CD4-positive, alpha-beta T cell treated with Interleukin-17A for 4 hours (primary cell): Measurements from ENCODE around the gene GPATCH4.
A peak's percentile ranks its signal among the peaks of the same experiment; 100 is the strongest.
"Not testable (repeated sequence)": the region's sequence is repeated elsewhere in the genome, so short reads cannot be mapped to it uniquely, and the experiment has no call there.

ENCODE experiments used
- DNase-seq: peaks from one replicate; pipeline ENCODE4 v3.0.0-alpha.2; 2020; ENCODE audit warnings: mixed read lengths

The GPATCH4 gene

DNA sequence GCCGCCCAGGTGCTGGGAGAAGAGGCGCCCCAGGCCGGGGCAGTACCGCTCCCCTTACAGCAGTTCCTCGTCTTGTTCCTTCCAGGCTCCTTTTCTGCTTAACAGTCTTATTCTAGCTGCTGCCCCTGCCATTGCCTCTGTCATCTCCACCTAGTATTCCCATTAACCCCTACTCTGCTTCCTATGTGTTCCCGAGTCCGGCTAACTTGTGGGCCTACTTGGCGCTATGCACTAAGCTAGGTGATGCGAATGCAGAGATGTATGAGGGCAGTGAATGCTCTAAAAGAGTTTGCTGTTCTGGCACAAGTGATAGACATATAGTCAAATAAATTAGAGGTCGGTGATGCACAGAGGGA lies 28.6 kb downstream of the GPATCH4 start:
- DNase-seq, result no peak

DNA sequence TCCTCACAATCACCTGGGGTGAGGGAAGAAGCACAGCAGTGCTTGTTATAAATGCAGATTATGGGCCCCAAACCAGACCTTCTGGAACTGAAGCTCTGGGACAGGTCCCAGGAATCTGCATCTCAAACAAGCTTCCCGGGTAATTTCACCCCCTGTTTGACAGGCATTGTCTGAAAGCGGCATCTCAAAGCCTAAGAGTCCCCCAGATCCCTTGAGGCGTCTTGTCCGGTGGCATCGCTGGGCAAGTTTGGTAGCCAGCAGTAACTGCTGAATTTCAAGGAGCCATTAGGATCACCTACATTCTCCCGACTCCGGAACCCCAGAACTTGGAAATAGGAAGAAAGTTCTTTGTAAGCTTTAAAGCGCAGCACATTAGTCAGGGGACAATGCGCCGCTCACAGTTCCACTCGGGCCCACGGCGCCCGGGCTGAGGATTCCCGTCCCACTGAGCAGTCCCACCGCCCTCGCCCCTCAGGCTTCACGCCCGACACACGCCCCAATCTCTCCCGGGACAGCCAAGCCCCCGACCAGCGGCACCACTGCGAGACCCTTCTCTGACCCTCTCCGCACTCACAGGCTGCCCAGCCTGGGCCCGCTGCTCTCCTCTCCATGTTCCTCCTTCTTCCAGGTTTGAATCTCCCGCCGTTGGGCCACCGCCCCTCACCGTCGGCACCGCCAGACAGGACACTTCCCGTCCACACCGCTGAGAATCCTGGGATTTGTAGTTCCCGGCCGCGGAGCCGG lies 29.2 kb downstream of the GPATCH4 start, which contains the start of gene IQGAP3:
Gene IQGAP3, minus strand, starts transcription at position 647 of the 744 bp plus-strand sequence. Its CDS starts 36 bp downstream, at position 611.
- peak; percentile 78 for DNase-seq

DNA sequence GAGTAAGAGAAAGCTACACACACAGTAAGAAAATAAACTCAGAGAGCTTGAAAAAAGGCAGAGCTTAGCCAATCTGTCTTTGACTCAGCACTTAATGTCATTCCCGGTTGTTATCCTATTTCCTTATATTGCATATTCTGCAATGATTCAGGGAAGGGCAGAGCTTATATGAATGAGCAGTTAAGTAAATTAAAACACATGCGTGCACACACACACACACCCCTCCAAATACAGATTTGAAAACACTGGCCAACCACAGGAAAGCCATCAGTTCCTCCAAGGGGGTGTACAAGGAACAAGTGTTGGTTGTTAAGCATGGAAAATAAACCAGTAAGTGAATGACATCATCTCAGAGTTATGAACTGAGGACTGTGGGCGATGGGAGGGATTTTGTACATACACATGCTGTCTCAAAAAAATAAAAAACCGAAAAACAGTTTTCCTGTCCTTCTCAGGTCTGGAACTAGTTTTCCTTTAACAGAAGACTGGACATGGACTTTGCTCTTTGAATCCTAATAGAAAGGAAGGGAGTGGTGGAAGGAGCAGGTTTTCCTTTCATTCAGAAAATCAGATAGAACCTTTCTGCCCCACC lies 29.9 kb downstream of the GPATCH4 start:
- DNase-seq, result no peak

DNA sequence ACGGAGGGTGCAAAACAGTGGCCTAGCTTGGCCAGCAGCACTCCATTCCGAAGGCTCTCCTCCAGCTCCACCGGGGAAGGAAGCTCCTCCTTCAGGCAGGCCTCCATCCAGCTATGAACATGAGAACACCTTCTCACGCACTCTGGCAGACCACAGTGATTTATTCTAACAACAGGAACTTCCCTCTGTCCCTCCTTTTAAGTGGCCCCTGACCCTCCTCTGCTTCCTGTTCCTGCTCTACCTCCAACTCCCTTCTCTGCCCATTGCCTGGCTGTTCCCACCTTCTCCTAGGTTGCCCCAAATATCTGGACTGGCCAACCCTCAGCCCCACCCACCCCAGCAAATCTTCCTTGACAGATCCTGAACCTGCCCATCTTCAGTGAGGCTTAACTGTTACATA lies 34.8 kb downstream of the GPATCH4 start:
- DNase-seq, result no peak

DNA sequence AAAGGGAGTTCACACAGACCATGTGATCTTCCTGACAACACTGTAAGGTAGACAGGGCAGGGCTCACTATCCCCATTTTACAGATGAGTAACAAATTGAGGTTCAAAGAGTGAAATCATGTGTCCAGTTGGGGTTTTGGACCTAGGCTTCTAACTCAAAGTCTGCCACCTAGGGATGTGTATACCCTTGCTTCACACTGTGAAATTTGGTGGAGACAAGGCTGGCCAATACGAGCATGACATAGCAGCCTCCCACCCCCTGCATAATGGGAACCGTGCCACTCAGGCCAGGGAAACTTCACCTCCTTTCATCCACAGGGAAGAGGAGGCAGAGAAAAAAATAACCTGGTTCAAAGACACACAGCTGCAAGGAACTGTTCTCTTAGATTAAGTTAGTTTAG lies 35.8 kb downstream of the GPATCH4 start:
- DNase-seq, result no peak

DNA sequence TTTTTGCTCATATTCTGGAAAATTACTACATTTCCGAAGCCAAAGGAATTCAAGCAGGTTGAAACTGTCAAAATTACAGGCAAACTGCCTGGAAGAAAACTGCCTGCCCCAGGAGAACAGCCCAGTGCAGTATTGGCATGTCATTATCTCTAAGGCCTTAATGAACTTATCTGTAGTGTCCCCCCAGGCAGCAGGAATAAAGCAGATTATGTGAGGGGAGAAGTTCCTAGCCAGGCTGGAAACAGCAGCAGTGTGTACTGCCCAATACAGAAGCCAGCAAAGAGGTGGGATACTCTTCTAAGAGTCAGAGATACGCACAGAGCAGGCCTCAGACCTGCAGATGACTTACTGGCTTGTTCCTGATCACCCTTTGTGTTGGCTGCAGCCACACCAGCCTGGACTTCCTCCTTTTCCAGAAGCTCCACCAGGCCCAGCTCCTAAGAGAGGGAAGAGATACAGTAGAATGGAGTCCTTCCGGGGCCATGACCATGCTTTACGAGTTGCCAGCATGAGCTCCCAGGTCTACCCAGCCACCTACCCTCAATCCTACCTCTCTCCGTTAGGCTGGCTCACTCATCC lies 40.6 kb downstream of the GPATCH4 start:
- DNase-seq, result no peak

DNA sequence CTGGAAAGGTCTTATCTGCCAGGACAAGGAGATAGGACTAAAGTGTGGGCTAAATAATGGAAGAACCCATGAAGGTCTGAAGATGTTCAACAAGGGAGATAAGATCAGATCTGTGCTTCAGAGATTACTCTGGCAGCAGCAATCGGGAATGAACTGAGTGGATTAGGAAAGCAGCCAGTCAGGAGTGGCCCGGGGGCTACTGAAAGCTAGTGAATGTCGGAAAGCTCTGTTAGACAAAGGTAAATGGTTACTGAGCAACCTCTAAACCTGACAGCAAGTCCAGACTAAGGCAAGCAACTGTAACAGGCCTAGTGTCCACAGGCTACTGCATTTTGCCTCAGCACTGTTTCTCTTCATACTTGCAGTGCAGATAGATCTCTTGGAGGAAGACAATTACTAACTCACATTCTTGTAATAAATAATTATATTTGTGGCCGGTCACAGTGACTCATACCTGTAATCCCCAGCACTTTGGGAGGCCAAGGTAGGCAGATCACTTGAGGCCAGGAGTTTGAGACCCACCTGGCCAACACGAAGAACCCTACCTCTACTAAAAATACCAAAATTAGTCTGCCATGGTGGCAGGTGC lies 41.4 kb downstream of the GPATCH4 start:
- no peak for DNase-seq

DNA sequence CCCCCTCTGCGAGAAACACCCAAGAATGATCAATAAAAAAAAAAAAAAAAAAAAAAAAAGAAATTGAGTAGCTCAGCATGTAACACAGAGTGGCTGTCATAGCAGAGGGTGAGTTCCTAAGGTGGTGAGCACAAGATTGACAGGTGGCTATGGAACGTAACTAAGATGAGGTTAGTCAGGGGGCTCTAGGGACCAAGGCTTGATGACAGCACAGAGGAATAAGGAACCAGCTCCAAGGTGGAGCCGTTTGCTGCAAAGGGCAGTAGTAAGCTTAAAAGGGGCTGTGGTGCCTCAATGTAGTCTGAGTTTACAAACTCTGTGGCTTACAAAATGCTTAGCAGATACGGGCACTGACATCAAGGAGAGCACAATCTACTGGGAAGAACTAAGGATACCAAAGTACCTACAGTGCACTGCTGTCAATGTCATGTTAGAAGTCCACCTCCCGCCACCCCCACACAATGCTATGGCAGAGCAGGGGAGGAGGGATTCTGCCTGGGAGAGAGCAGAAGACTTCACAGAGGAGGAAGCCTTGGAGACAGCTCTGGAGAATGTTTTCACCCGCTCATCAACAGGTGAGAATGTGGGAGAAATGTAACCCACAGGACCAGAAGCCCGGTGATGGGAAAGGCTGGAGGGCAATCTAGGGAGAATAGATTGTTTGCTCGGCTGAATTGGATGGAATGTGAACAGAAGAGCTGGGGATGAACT lies 42.0 kb downstream of the GPATCH4 start:
- no peak for DNase-seq

DNA sequence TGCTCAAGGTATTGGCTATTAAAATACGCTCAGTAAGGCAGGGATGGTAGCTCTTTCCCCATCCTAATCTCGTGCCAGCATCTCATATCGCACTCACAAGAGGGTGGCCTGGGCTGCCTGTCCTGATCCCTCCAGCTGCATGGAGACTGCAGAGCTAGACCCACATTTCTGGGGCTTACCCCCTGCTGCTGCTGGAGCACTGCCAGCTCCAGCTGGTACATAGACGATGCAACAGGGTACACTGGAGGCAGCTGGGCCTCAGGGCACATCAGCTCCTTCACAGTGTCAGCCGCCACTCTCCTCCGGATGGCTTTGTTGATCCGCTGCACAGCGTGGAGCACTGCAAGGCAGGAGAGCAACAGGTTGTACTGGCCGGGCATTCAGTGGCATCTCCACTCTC lies 44.9 kb downstream of the GPATCH4 start:
- no peak for DNase-seq

DNA sequence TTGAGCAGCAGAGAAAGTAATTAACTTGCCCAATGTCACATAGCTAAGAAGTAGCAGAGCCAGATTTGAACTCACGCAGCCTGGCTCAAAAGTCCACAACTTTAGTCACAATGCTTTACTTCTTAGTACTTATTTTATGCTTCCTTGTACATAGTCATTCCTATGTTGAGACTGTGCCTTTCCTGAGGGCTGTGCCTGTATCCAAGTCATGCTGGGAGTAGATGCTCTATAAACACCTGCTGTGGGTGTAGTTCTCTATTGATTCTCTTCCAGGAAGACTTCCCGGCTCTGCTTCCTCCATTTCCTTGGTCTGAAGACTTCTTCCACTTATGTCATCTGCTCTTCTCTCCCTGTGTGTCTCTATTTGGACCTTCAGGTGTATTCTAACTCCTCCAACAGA lies 45.6 kb downstream of the GPATCH4 start:
- no peak for DNase-seq

DNA sequence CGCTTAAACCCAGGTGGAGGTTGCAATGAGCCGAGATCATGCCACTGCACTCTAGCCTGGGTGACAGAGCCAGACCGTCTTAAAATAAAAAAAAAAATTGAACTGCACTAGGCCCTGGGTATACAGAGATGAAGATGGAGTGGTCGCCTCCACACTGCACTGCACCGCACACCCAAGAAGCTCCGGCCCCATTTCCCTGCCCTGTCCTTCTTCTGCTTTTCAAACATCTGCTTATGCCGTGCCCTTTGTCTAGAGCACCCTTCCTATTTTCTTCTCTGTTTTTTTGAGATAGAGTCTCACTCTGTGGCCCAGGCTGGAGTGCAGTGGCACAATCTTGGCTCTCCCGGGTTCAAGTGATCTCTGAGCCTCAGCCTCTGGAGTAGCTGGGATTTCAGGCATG lies 46.3 kb downstream of the GPATCH4 start:
- no peak for DNase-seq

DNA sequence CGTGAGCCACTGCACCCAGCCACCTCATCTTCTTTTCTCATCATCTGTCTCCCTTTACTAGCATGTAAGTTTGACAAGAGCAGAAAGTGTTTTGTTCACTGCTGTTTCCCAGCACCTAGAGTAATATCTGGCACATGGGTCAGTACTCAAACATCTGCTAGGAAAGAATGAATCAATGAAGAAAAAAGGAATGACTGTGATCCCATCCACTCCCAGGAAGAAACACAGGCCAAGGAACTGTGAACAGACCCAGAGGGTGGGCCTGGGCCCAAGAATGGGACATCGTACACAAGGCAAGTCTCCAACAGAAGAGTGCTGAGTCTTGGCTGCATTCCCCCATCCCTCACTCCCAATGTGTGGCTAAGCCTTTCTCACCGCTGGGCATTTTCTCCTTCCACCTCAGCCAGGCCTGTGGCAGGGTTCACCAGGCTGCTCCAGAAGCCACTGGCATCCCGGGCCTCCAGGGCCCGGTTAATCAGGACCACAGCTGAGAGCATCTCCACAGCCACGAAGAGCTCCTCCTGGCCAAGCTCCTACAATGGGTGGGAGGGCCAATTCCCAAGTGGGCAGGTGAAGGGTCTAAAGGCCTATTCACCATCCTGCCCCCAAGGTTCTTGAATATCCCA lies 47.3 kb downstream of the GPATCH4 start:
- no peak for DNase-seq

DNA sequence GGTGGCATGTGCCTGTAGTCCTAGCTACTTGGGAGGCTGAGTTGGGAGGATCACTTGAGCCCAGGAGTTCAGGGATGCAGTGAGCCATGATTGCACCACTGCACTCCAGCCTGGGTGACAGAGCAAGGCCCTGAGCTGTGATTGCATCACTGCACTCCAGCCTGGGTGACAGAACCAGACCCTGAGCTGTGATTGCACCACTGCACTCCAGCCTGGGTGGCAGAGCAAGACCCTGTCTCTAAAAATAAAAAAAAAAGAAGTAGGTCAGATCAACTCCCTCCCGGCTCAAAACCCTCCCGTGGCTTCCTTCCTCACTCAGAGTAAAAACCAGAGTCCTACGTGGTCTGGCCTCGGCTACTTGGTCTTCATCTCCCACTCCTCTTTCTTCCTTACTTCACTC lies 48.3 kb downstream of the GPATCH4 start:
- DNase-seq, result not testable (repeated sequence)

DNA sequence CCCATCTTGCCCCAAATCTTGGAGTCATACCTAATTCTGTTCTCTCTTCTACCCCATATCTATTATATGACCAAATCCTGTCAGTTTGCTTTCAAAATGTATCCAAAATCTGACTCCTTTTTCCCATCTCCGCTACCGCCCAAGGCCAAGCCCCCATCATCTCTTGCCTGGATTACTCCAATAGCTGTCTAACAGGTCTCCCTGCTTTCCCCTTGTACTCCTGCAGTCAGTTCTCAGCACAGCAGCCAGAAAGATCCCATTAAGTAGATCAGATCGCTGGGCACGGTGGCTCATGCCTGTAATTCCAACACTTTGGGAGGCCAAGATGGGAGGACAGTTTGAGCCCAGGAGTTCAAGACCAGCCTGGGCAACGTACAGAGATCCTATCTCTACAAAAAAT lies 48.8 kb downstream of the GPATCH4 start:
- DNase-seq, result no peak

DNA sequence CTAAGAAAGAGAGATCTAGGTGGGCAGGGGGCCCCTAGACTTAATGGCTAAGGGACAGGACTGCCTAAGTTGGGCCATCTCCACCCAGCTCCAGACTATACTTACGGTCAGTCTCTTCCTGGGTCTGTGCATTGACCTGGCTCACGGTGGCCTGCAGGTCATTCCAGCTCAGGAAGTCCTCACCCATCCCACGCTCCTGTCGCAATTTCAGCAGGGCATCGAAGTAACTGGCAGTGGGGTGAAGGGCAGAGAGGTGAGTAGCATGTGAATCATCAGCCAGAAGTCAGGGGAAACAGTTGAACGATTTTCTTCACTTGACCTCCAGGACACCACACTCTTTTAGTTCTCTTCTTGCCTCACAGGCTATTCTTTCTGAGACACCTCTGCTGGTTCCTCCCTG lies 49.4 kb downstream of the GPATCH4 start:
- no peak for DNase-seq

DNA sequence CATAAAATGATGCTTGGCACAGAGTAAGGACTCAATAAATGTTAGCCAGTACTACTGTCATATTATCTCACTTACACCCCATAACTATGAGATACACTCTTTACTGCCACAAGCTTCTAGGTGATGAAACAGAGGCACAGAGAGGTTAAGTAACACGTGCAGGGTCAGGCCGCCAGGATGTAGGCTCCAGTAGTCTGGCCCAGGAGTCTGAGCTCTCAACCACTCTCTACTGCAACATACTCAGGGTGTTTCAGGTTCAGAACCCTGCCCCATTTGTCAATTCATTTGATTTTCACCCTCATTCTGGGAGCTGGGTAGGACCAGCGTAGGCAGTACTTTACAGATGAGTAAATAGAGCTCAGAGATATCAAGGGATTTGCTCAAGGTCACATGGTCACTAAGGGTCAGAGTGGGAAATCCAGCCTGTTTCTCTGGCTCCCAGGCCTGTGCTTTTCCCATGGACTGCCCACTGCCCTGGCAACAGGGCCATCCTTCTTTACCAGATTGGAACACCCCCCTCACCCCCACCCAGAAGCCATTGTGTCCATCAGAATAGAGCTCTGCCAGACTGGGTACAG lies 50.1 kb downstream of the GPATCH4 start:
- no peak for DNase-seq

DNA sequence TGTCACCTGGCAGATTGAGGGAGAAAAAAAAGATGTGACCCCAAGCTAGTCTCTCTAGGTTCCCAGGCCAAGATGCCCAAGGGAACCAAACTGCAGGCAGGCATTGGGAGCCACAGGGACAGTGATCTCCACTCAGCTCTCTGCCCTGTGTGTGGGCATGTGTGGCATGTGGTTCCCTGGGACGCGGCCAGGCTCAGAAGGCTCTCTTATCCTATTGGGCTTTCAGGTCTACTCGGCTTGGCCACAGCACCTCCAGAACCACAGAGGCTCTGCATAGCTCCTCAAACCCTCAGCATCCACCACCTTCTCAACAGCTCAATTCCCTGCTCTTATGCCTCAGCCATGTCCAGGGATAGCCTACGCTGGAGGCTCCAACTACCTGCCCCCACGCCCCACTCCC lies 50.9 kb downstream of the GPATCH4 start:
- DNase-seq, result no peak

DNA sequence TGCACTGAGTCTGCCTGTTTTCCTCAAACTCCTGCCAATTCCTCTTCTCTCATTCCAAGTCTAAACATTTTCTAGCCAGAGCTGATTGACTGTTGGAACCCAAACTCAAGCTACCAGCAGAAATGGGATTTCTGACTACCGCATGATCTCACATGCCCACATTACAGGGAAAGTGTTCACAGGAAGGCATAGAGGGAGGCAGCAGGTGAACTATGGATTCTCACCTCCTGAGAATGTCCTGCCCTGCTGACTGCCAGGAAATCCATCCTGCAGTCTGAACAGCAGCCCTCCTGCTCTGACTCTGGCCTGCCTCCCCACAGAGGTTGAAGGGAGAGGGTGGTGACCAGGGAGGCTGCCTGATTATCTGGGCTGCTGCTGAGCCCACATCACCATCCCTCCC lies 51.4 kb downstream of the GPATCH4 start:
- no peak for DNase-seq

DNA sequence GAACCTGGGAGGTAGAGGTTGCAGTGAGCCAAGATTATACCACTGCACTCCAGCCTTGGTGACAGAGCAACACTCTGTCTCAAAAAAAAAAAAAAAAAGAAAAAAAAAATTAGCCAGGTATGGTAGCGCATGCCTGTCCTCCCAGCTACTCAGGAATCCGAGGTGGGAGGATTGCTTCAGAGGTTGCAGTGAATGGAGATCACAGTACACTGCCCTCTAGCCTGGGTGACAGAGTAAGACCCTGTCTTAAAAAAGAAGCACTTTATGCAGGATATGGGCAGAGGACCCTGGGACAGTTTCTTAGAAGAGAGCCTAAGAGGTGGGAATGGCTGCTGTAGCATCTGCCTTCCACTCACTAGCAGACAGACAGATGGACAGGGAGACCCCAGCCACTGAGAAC lies 51.9 kb downstream of the GPATCH4 start:
- DNase-seq, result no peak

DNA sequence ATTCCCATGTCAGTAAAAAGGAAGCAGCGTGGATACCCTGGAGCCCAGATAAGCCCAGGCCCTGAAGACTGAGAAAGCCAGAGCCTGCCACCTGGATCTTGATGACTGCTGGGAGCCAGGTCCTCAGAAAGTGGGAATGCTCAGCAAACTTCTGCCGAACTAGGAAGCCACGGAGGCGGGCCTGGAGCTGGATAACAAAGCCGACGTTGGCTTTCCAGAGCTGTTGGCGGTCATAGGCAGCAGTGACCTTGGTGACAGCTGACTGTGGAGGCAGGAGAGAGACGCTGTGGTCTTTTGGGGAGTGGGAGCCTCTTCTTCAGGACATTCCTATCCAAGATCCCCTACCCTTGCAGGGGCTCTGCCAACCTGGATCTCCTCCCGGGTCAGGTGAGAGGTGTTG lies 53.3 kb downstream of the GPATCH4 start:
- no peak for DNase-seq

DNA sequence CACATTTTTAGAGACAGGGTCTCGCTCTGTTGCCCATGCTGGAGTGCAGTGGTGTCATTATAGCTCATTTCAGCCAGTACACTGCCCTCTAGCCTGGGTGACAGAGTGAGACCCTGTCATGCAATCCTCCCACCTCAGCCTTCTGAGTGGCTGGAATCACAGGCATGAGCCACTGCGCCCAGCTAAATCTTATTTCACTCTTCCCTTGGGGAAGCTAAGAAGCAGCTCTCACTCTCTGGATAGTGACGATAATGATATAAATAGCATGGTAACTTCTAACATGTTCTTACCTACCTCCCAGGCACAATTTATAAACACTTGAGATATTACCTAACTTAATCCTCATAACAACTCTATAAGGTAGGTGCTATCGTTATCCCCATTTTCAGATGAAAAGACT lies 53.8 kb downstream of the GPATCH4 start:
- no peak for DNase-seq

DNA sequence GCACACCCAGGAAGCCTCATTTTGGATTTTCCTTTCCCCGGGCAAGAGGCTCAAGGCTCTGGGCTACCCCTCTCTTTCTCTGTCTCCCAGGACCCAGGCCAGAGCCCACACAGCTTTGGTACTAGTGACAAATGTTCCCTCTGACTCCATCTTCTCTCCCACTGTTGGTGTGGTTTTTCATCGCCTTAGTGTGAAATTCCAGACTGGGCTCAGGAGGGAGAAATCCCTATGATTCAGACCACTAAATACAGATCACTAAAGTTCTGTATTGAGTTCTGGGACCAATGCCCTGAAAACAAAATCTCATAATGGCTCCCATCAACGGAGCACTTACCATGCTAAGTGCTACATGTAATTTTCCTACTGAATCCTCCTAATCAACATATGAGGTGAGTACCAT lies 55.0 kb downstream of the GPATCH4 start:
- DNase-seq, result no peak
